ENCODE results near the gene TRAF3IP3. TPM values are rescaled to one million over a fixed set of nuclear protein-coding genes. Genes with fewer than 3 reads are reported as not detected.
"Not testable (repeated sequence)": the region's sequence is repeated elsewhere in the genome, so short reads cannot be mapped to it uniquely, and the experiment has no call there.

Gene TRAF3IP3
- polyA plus RNA-seq, 1 donor = 1.7 TPM

GRCh38 chr1:209768354-209768774 lies 12.5 kb downstream of the TRAF3IP3 start:
- DNase-seq = no peak

- no peak for DNase-seq
Measured at GRCh38 chr1:209769171-209769904, 13.5 kb downstream of the TRAF3IP3 start.

GRCh38 chr1:209769971-209770370 lies 14.1 kb downstream of the TRAF3IP3 start:
- DNase-seq = no peak

GRCh38 chr1:209770636-209771415 lies 15.0 kb downstream of the TRAF3IP3 start:
- no peak for DNase-seq

- DNase-seq = no peak
Measured at GRCh38 chr1:209772126-209772525, 16.3 kb downstream of the TRAF3IP3 start.

- DNase-seq = no peak
Measured at GRCh38 chr1:209774592-209774991, 18.7 kb downstream of the TRAF3IP3 start.

GRCh38 chr1:209775678-209776077 lies 19.8 kb downstream of the TRAF3IP3 start:
- no peak for DNase-seq

GRCh38 chr1:209777587-209777986 lies 21.7 kb downstream of the TRAF3IP3 start:
- DNase-seq = no peak

- DNase-seq = no peak
Measured at GRCh38 chr1:209778102-209778501, 22.2 kb downstream of the TRAF3IP3 start.

- DNase-seq = no peak
Measured at GRCh38 chr1:209780268-209780667, 24.4 kb downstream of the TRAF3IP3 start.

- DNase-seq = no peak
Measured at GRCh38 chr1:209783386-209783785, 27.5 kb downstream of the TRAF3IP3 start.

- peak; percentile 98 for DNase-seq
Measured at GRCh38 chr1:209784265-209785169, 28.7 kb downstream of the TRAF3IP3 start, which contains the start of gene C1orf74. Gene C1orf74 (minus strand): TSS chr1:209784559. CDS start chr1:209783634, 925 bp downstream.

- no peak for DNase-seq
Measured at GRCh38 chr1:209785592-209785991, 29.7 kb downstream of the TRAF3IP3 start.

GRCh38 chr1:209786146-209786545 lies 30.3 kb downstream of the TRAF3IP3 start:
- DNase-seq = no peak

- no peak for DNase-seq
Measured at GRCh38 chr1:209787551-209787950, 31.7 kb downstream of the TRAF3IP3 start.

- DNase-seq = no peak
Measured at GRCh38 chr1:209789245-209789644, 33.4 kb downstream of the TRAF3IP3 start.

- DNase-seq = no peak
Measured at GRCh38 chr1:209790286-209791193, 34.7 kb downstream of the TRAF3IP3 start.

- no peak for DNase-seq
Measured at GRCh38 chr1:209791920-209792319, 36.1 kb downstream of the TRAF3IP3 start.

GRCh38 chr1:209793711-209794110 lies 37.9 kb downstream of the TRAF3IP3 start:
- not testable (repeated sequence) for DNase-seq

GRCh38 chr1:209797978-209798639 lies 42.3 kb downstream of the TRAF3IP3 start:
- no peak for DNase-seq
